ENCODE data around the gene TLE3.

The TLE3 gene

GRCh38 chr15:69999392-70000085, 98.2 kb downstream of the TLE3 start:
- no peak for TF ChIP-seq CTCF (IDR thresholded peaks at IDR 0.05; ENCODE audit: control insufficient read depth, extremely low read depth, insufficient read depth)
- DNase-seq (ENCODE audit: low read depth), result no peak
- H3K4me3 ChIP-seq (ENCODE audit: low read depth, low read length), result no peak overlapping the region

- no peak for TF ChIP-seq CTCF (IDR thresholded peaks at IDR 0.05; ENCODE audit: control insufficient read depth, extremely low read depth, insufficient read depth)
- H3K4me3 ChIP-seq (ENCODE audit: low read depth, low read length), result no peak overlapping the region
- no peak for DNase-seq (ENCODE audit: low read depth)
Observed at GRCh38 chr15:69998541-69999391, 99.0 kb downstream of the TLE3 start.

- no peak for DNase-seq (ENCODE audit: low read depth)
- no peak for TF ChIP-seq CTCF (IDR thresholded peaks at IDR 0.05; ENCODE audit: control insufficient read depth, extremely low read depth, insufficient read depth)
- H3K4me3 ChIP-seq (ENCODE audit: low read depth, low read length), result no peak overlapping the region
Observed at GRCh38 chr15:69997813-69998212, 99.9 kb downstream of the TLE3 start.

Data from LNCaP clone FGC (cell line).